ENCODE measurements around the gene EFS. TPM values are rescaled to one million over a fixed set of nuclear protein-coding genes. Genes with fewer than 3 reads are reported as not detected.

EFS gene
- 38.1 TPM for total RNA-seq

DNA sequence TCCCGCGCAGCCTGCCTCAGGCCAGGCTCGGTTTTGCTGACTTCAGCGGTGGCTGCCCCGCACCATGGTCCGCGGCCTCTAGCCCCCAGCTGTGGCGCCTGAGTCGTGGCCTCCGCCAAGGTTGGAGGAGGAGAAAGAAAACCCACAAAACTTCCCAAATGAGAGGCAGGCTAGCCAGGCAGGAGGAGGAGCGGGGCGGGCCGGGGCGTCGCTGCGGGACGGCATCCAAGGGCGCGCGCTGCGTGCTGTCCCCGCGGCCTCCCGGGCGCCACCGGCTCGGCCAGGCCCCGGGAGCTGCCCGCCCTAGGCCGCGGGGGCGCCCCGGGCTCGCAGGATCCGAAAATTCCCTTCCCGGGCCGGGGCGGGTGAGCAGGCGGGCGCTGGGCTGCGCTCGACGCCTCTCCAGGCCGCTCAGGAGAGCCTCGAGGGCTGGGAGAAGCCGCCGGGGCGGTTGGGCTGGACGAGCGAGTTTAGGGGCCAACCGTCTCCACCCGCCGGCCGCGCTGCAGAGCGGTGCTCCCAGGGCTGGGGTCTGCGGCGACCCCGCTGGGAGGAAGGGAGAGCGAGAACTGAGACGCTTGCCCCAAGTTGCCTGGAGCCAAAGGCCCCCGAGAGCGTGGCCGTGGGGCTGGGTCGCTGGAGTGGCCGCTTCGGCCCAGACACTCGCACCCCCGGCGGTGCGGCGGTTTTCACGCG, at the start of gene EFS:
TSS of gene EFS (minus strand) at position 137 of the 696 bp plus-strand sequence. CDS start 147 bp downstream, outside the sequence.
- no peaks in the 10 kb centered on the region for H3K27me3 ChIP-seq
- TF ChIP-seq, protein P1, sequence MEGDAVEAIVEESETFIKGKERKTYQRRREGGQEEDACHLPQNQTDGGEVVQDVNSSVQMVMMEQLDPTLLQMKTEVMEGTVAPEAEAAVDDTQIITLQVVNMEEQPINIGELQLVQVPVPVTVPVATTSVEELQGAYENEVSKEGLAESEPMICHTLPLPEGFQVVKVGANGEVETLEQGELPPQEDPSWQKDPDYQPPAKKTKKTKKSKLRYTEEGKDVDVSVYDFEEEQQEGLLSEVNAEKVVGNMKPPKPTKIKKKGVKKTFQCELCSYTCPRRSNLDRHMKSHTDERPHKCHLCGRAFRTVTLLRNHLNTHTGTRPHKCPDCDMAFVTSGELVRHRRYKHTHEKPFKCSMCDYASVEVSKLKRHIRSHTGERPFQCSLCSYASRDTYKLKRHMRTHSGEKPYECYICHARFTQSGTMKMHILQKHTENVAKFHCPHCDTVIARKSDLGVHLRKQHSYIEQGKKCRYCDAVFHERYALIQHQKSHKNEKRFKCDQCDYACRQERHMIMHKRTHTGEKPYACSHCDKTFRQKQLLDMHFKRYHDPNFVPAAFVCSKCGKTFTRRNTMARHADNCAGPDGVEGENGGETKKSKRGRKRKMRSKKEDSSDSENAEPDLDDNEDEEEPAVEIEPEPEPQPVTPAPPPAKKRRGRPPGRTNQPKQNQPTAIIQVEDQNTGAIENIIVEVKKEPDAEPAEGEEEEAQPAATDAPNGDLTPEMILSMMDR (IDR thresholded peaks at IDR 0.05): no peak
- peak within 1 kb of the TSS; percentile 65 to 86 for H3K4me3 ChIP-seq
- H3K36me3 ChIP-seq: peaks cover 0 to 2% of the 10 kb centered on the region in 2 donors
- DNase-seq (ENCODE audit: low spot score in 2 of 2): peak in 1 of 2 donors; percentile 68
- peaks cover 5 to 18% of the 10 kb centered on the region in 2 donors for H3K4me1 ChIP-seq
- peak within 1 kb of the TSS; percentile 95 to 97 for H3K27ac ChIP-seq
- intact Hi-C loops (cut with DNase I): loop anchor here (1.0 to 10.0 kb wide), 5 partner anchors 13 to 1070 kb away; partner anchors contain the start of genes HOMEZ, NGDN, SLC22A17 and THTPA
- H3K9me3 ChIP-seq: no peaks in the 10 kb centered on the region

- Histone ChIP-seq H3K27me3 (no peaks in the 10 kb centered on the region), H3K36me3 (no peaks in the 10 kb centered on the region), H3K4me1 (no peaks in the 10 kb centered on the region), H3K27ac (no peak overlapping the region), H3K4me3 (no peak overlapping the region), H3K9me3 (no peaks in the 10 kb centered on the region)
- intact Hi-C loops (cut with DNase I): no loop called here
- no peak for DNase-seq (ENCODE audit: low spot score in 2 of 2)
- TF ChIP-seq, protein P1 (IDR thresholded peaks at IDR 0.05): no peak
Measured at GRCh38 chr14:23414254-23414653, 49.3 kb upstream of the EFS start.

GRCh38 chr14:23413681-23414080, 48.7 kb upstream of the EFS start:
- Histone ChIP-seq H3K4me1 (no peaks in the 10 kb centered on the region), H3K9me3 (no peaks in the 10 kb centered on the region), H3K36me3 (no peaks in the 10 kb centered on the region), H3K4me3 (no peak overlapping the region), H3K27ac (no peak overlapping the region), H3K27me3 (no peaks in the 10 kb centered on the region)
- TF ChIP-seq, protein P1 (IDR thresholded peaks at IDR 0.05): no peak
- intact Hi-C loops (cut with DNase I): no loop called here
- no peak for DNase-seq (ENCODE audit: low spot score in 2 of 2)

DNA sequence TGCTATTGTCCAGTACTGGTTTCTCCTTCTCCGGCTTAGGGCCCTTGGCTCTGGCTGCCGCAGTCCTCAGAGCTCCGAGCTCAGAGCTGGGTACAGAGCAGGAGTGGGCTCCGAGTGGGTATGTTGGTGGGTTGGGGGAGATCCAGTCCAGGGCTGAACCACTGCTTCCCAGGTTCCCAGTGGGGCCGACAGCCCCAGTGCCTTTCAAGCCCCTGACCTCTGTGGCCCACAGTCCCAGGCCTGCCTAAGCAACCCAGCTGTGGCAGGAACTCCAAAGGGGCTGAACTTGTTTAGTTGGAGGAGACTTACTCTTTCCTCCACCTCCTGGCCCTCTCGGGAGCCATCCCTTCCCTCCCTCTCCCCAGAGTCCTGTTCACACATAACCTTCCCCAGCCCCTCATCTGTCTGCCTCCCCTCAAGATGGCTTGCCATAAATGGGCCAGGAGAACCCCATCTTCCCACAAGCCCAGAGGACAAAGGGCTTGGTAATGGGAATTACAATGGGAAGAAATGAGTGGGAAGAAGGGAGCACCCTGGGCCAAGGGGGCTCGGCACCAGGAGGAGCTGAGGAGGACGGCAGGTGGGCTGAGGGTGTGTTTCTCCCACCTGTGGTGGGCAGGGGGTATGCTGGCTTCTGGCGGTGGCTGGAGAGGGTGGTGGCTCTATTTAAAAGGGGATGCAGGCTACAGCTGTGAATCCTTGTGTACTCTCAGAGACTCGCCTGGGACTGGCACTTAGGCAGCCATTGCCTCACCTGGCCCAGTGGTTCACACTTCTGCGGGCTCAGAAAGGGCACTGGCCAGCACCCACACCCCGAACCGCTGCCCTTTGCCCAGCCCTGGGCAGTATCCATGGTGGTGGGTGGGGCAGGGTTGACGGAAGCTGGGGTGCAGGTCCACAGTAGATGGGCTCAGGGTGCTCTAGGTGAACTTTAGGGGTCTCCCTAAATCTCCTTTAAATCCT, 46.9 kb upstream of the EFS start:
- Histone ChIP-seq H3K27ac (no peak overlapping the region), H3K4me1 (no peaks in the 10 kb centered on the region), H3K9me3 (no peaks in the 10 kb centered on the region), H3K36me3 (no peaks in the 10 kb centered on the region), H3K27me3 (no peaks in the 10 kb centered on the region), H3K4me3 (no peak overlapping the region)
- no peak for DNase-seq (ENCODE audit: low spot score in 2 of 2)
- intact Hi-C loops (cut with DNase I): no loop called here
- TF ChIP-seq, protein P1 (IDR thresholded peaks at IDR 0.05): no peak

DNA sequence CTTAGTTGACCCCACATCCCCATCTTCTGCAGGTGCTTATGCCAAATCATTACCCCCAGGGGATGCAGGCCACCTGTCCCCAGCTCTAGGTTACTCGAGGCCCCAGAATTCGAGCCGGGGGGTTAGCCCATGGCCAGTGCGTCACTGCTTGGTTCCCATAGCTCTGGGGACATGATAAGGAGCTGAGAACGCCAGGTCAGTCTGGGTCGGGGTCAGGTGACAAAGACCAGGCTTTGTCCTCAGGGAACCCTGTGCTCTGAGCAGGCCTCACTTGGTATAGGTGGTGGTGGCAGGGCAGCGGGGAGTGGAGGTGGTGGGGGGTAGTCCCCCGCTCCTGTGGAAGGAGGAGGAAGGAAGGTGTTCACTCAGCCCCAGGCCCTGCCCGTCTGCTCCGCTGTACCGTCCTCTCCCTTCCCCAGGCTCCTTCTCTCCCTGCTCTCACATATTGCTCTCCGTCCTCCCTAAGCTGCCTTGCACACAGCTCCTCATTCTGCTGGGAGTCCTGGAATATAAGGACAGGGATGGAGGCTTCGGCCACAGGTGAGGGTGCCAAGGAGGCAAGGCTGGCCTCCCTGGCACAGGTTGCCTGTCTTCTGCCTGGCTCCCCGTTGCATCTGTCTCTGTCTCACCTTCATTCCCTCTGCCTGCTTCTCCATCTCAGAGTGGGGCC, 45.1 kb upstream of the EFS start:
- intact Hi-C loops (cut with DNase I): no loop called here
- DNase-seq (ENCODE audit: low spot score in 2 of 2): no peak

More for the DNA sequence above, 45.1 kb upstream of the EFS start:
- Histone ChIP-seq H3K36me3 (no peaks in the 10 kb centered on the region), H3K27ac (no peak overlapping the region), H3K9me3 (no peaks in the 10 kb centered on the region), H3K4me3 (no peak overlapping the region), H3K4me1 (no peaks in the 10 kb centered on the region), H3K27me3 (no peaks in the 10 kb centered on the region)
- TF ChIP-seq, protein P1 (IDR thresholded peaks at IDR 0.05): no peak

Measured in ascending aorta (tissue), 2 donors.